ENCODE measurements around the gene CHST2.

CHST2 gene

DNA sequence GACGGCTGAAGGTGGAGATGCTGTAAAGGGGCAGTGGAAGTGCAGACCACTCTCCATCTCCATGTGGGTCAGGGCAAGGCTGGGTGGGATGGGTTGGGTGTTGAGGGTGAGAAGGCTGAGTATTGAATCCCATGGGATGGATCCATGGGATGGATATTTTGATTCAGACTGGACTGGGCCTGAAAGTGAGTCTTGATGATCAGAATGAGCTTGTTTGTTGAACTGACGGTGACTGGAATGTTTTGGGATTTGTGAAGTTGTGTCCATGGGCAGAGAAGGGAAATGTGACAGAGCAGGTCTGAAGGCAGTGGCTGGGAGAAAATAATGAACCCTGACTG lies 49.3 kb downstream of the CHST2 start:
- TF ChIP-seq, protein P1, sequence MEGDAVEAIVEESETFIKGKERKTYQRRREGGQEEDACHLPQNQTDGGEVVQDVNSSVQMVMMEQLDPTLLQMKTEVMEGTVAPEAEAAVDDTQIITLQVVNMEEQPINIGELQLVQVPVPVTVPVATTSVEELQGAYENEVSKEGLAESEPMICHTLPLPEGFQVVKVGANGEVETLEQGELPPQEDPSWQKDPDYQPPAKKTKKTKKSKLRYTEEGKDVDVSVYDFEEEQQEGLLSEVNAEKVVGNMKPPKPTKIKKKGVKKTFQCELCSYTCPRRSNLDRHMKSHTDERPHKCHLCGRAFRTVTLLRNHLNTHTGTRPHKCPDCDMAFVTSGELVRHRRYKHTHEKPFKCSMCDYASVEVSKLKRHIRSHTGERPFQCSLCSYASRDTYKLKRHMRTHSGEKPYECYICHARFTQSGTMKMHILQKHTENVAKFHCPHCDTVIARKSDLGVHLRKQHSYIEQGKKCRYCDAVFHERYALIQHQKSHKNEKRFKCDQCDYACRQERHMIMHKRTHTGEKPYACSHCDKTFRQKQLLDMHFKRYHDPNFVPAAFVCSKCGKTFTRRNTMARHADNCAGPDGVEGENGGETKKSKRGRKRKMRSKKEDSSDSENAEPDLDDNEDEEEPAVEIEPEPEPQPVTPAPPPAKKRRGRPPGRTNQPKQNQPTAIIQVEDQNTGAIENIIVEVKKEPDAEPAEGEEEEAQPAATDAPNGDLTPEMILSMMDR (IDR thresholded peaks at IDR 0.05; ENCODE audit: borderline replicate concordance, insufficient read depth, low read depth, low read length) = no peak
- no peak overlapping the region for H3K4me3 ChIP-seq (ENCODE audit: low read depth, low read length)

DNA sequence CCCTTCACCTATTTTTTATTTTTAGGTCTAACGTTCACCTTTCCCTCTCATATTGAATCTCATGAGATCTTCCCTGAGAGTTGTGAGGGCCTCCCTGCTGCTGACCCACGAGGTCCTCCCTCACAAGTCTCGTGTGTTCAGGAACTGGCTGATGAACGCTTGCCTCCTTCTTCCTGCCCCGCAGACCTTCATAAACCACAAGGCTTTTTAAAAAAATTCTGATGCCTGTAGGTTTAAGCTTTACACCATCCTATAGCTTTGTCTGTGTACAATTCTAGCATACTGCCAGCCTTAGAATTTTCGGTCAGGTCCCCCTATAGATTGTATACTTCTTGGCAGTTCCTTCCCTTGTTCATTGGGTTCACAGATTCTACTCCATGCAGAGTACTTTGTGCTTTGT lies 50.5 kb downstream of the CHST2 start:
- no peak overlapping the region for H3K4me3 ChIP-seq (ENCODE audit: low read depth, low read length)
- TF ChIP-seq, protein P1 (IDR thresholded peaks at IDR 0.05; ENCODE audit: borderline replicate concordance, insufficient read depth, low read depth, low read length) = no peak

DNA sequence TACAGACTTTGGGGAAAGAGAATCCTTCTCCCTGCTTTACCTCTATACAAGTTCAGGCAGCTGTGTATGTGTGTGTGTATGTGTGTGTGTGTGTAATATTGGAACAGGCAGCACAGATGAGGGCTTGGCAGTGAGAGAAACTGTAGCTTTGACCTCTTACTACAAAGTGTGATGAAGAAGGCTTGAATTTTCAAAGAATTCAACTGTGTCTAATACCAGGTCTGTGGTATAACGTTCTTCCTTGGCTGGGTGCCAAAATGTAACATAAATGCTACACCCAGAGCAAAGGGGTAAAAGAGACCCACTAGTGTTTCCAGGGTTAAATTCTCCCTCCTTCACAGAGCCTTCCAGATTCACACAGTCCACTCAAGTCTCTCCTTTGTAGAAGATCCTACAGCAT lies 51.1 kb downstream of the CHST2 start:
- TF ChIP-seq, protein P1 (IDR thresholded peaks at IDR 0.05; ENCODE audit: borderline replicate concordance, insufficient read depth, low read depth, low read length) = no peak
- H3K4me3 ChIP-seq (ENCODE audit: low read depth, low read length) = no peak overlapping the region

DNA sequence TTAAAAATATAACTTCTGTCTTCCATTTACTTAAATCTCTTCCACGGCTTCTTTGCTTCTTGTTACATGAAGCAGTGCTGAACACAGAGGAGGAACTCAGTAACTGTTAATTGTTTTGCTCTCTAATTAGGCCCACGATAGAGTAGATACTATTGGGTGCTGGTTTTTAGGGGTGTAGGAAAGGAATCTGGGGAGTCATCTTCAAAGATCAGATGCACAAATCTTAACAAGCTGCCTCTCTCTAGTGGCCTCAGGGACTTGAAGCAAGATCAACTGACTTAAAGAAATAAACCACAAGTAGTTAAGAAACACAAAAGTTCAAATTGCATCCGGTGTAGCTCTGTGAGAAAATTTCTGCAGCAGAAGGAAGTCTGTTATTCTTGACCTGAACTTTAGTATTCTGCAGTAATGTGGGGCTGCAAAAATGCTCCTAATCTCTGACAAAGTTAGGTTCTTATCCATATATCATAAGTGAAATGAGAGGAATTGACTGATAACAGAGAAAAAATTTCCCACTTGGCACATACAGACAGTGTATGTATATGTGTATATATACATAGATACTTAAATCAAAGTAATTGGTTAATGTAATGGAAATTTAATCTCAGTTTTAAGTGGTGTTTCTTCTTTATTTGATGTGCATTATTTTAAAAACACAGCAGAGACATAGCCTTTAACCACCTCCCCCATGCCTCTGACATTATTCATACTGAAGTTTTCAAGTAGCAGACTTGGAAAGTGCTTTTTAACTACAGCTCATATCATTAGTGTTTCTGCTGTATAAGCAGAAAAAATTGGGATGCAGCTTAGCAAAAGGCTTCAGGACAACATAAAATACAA lies 51.8 kb downstream of the CHST2 start:
- H3K4me3 ChIP-seq (ENCODE audit: low read depth, low read length) = no peak overlapping the region
- TF ChIP-seq, protein P1 (IDR thresholded peaks at IDR 0.05; ENCODE audit: borderline replicate concordance, insufficient read depth, low read depth, low read length) = no peak

DNA sequence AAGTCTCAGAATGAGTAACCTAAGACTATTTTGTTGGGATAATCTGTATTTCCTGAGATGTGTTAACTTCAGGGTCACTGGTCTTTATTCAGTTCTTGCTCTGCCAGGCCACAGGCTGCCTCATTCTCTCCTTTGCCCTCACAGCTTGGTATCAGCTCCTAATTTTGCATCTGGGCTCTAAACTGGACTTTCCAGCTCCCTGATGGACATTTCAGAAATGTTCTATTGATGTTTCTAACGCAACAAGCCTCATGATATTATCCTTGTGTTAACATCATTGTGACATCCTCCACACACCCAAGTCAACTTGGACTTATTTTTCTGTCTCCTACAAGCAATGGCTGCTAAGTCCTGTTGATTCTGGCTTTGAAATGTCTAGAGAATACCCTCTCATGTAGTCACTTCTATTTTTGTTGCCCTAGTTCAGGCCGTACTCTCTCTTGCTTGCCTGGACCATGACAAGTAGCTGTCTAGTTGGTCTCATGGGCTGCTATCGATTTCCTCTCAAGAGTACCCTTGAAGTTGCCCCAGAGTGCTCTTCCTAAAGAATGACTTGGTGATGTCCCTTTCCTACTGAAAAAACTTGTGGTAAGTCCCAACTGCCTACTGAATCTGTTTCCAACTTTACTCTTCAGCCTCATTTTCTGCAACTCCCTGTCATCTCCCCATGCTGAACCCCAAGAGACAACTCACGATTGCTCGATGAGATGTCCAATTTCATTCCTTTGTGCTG lies 52.7 kb downstream of the CHST2 start:
- TF ChIP-seq, protein P1 (IDR thresholded peaks at IDR 0.05; ENCODE audit: borderline replicate concordance, insufficient read depth, low read depth, low read length) = no peak
- no peak overlapping the region for H3K4me3 ChIP-seq (ENCODE audit: low read depth, low read length)

DNA sequence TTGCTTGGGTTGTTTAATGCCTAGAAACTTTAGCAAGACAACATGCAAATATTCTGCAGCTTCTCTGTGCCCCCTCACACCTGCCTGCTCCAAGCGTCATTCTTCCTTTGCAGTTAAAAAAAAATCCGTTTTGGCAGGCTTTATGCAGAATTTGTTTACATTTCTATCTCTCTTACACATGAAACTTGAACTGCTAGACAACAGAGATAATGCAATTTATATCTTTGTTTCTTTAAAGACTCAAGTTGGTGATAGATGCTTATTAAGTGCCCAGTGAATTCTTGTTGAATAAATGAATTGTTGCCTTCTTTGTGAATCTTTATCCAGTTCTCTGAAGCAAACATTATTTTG lies 53.2 kb downstream of the CHST2 start:
- H3K4me3 ChIP-seq (ENCODE audit: low read depth, low read length) = no peak overlapping the region
- TF ChIP-seq, protein P1 (IDR thresholded peaks at IDR 0.05; ENCODE audit: borderline replicate concordance, insufficient read depth, low read depth, low read length) = no peak

DNA sequence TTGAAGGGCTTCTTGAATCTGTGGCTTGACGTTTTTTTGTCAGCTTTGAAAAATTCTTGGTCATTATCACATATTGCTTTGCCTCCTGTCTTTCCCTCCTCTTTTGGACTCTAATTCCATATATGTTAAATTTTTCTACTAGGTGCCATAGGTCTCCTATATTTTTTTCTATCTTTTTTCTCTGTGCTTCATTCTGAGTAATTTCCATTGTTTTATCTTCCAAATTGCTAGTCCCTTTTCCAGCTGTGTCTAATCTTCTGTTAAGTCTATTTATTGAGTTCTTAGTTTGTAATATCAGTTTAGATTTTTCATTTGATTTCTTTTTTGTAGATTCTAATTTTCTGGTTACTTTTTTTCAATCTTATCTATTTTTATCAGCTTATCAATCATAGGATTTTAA lies 53.7 kb downstream of the CHST2 start:
- H3K4me3 ChIP-seq (ENCODE audit: low read depth, low read length) = no peak overlapping the region
- TF ChIP-seq, protein P1 (IDR thresholded peaks at IDR 0.05; ENCODE audit: borderline replicate concordance, insufficient read depth, low read depth, low read length) = no peak
